Muscle layer of duodenum (tissue), 2 donors: ENCODE data around the gene SIGLEC11.
A peak's percentile ranks its signal among the peaks of the same experiment; 100 is the strongest.
"Not testable (repeated sequence)": the region's sequence is repeated elsewhere in the genome, so short reads cannot be mapped to it uniquely, and the experiment has no call there.

ENCODE experiments used
- H3K27ac ChIP-seq: one replicate; pipeline ENCODE4 v1.7.0; 2013; ENCODE audit warnings: mild to moderate bottlenecking, low read length
- H3K27me3 ChIP-seq: one replicate; pipeline ENCODE4 v1.7.0; 2013; ENCODE audit warnings: low read depth, mild to moderate bottlenecking, control low read depth, low read length
- H3K36me3 ChIP-seq, 2 donors: one replicate each; pipeline ENCODE4 v1.7.0; 2013; ENCODE audit warnings: low read length in 2 of 2, control low read depth in 1 of 2, mild to moderate bottlenecking in 1 of 2; ENCODE audit not compliant: insufficient read depth in 2 of 2, control insufficient read depth in 1 of 2
- H3K4me1 ChIP-seq, 2 donors: one replicate each; pipeline ENCODE4 v1.7.0; 2013; ENCODE audit warnings: low read length in 2 of 2, mild to moderate bottlenecking in 2 of 2, control low read depth in 1 of 2, moderate library complexity in 1 of 2; ENCODE audit not compliant: insufficient read depth in 2 of 2, control insufficient read depth in 1 of 2
- H3K4me3 ChIP-seq, 2 donors: one replicate each; pipeline ENCODE4 v1.7.0; 2013; ENCODE audit warnings: low read length in 2 of 2, low read depth in 1 of 2, mild to moderate bottlenecking in 1 of 2
- H3K9me3 ChIP-seq, 2 donors: one replicate each; pipeline ENCODE4 v1.7.0; 2013; ENCODE audit warnings: low read length in 2 of 2, control low read depth in 1 of 2, mild to moderate bottlenecking in 1 of 2; ENCODE audit not compliant: control insufficient read depth in 1 of 2
- donor health status: healthy.

SIGLEC11 gene

GRCh38 chr19:49950956-49951526, 9.9 kb downstream of the SIGLEC11 start:
- no peak overlapping the region for H3K4me3 ChIP-seq
- H3K27ac ChIP-seq = no peak overlapping the region
- H3K27me3 ChIP-seq = no peaks in the 10 kb centered on the region
- H3K4me1 ChIP-seq = peaks cover 9 to 28% of the 10 kb centered on the region in 2 donors
- H3K36me3 ChIP-seq = no peaks in the 10 kb centered on the region
- H3K9me3 ChIP-seq = no peaks in the 10 kb centered on the region

- no peak overlapping the region for H3K27ac ChIP-seq
- H3K27me3 ChIP-seq = no peaks in the 10 kb centered on the region
- no peaks in the 10 kb centered on the region for H3K9me3 ChIP-seq
- no peak overlapping the region for H3K4me3 ChIP-seq
- H3K4me1 ChIP-seq = peaks cover 9 to 28% of the 10 kb centered on the region in 2 donors
- H3K36me3 ChIP-seq = no peaks in the 10 kb centered on the region
These were observed 10.4 kb downstream of the SIGLEC11 start for GRCh38 chr19:49950590-49950948.

GRCh38 chr19:49949742-49950589, 11.0 kb downstream of the SIGLEC11 start:
- Histone ChIP-seq H3K9me3 (no peaks in the 10 kb centered on the region), H3K27ac (no peak overlapping the region), H3K4me1 (peaks cover 9 to 23% of the 10 kb centered on the region in 2 donors), H3K27me3 (no peaks in the 10 kb centered on the region), H3K36me3 (no peaks in the 10 kb centered on the region), H3K4me3 (no peak overlapping the region)

GRCh38 chr19:49946415-49946814, 14.6 kb downstream of the SIGLEC11 start:
- no peaks in the 10 kb centered on the region for H3K9me3 ChIP-seq
- no peaks in the 10 kb centered on the region for H3K36me3 ChIP-seq
- H3K4me1 ChIP-seq = no peaks in the 10 kb centered on the region
- H3K4me3 ChIP-seq = no peak overlapping the region
- H3K27me3 ChIP-seq = no peaks in the 10 kb centered on the region
- H3K27ac ChIP-seq = no peak overlapping the region

GRCh38 chr19:49944567-49944966, 16.4 kb downstream of the SIGLEC11 start:
- H3K36me3 ChIP-seq, H3K27me3 ChIP-seq, H3K27ac ChIP-seq, H3K4me1 ChIP-seq, H3K4me3 ChIP-seq, H3K9me3 ChIP-seq: not testable (repeated sequence)

GRCh38 chr19:49940482-49940791, 20.5 kb downstream of the SIGLEC11 start:
- no peaks in the 10 kb centered on the region for H3K27me3 ChIP-seq
- H3K36me3 ChIP-seq = no peaks in the 10 kb centered on the region
- H3K4me3 ChIP-seq = no peak overlapping the region
- no peaks in the 10 kb centered on the region for H3K9me3 ChIP-seq
- H3K4me1 ChIP-seq = peaks cover 2 to 7% of the 10 kb centered on the region in 2 donors
- H3K27ac ChIP-seq = no peak overlapping the region

GRCh38 chr19:49939721-49940481, 21.1 kb downstream of the SIGLEC11 start:
- H3K4me3 ChIP-seq = no peak overlapping the region
- H3K4me1 ChIP-seq = peaks cover 2 to 7% of the 10 kb centered on the region in 2 donors
- no peaks in the 10 kb centered on the region for H3K9me3 ChIP-seq

GRCh38 chr19:49938662-49939061, 22.3 kb downstream of the SIGLEC11 start:
- Histone ChIP-seq H3K4me1 (peaks cover 2 to 7% of the 10 kb centered on the region in 2 donors), H3K4me3 (no peak overlapping the region), H3K27ac (no peak overlapping the region), H3K36me3 (no peaks in the 10 kb centered on the region), H3K27me3 (no peaks in the 10 kb centered on the region), H3K9me3 (no peaks in the 10 kb centered on the region)

More at GRCh38 chr19:49939721-49940481, 21.1 kb downstream of the SIGLEC11 start:
- Histone ChIP-seq H3K27me3 (no peaks in the 10 kb centered on the region), H3K36me3 (no peaks in the 10 kb centered on the region), H3K27ac (no peak overlapping the region)

- Histone ChIP-seq H3K4me3 (peak overlapping the region; percentile 11 to 43), H3K27me3 (no peaks in the 10 kb centered on the region), H3K36me3 (peaks cover 0 to 2% of the 10 kb centered on the region in 2 donors), H3K9me3 (no peaks in the 10 kb centered on the region), H3K4me1 (peaks cover 2 to 7% of the 10 kb centered on the region in 2 donors), H3K27ac (no peak overlapping the region)
These were observed 23.1 kb downstream of the SIGLEC11 start for GRCh38 chr19:49937750-49938381.

GRCh38 chr19:49936549-49936948, 24.4 kb downstream of the SIGLEC11 start:
- H3K27ac ChIP-seq = no peak overlapping the region
- H3K4me1 ChIP-seq = peaks cover 2 to 7% of the 10 kb centered on the region in 2 donors
- H3K27me3 ChIP-seq = no peaks in the 10 kb centered on the region
- no peak overlapping the region for H3K4me3 ChIP-seq
- H3K9me3 ChIP-seq = no peaks in the 10 kb centered on the region
- peaks cover 0 to 3% of the 10 kb centered on the region in 2 donors for H3K36me3 ChIP-seq

GRCh38 chr19:49933643-49934042, 27.3 kb downstream of the SIGLEC11 start:
- Histone ChIP-seq H3K4me3 (no peak overlapping the region), H3K36me3 (peaks cover 0 to 3% of the 10 kb centered on the region in 2 donors), H3K9me3 (no peaks in the 10 kb centered on the region), H3K27ac (no peak overlapping the region), H3K4me1 (peaks cover 2 to 9% of the 10 kb centered on the region in 2 donors), H3K27me3 (no peaks in the 10 kb centered on the region)
